Measurements from ENCODE around the gene TLR1. TPM values are rescaled to one million over a fixed set of nuclear protein-coding genes. Genes with fewer than 3 reads are reported as not detected.

Gene TLR1
- total and polyA plus RNA-seq, 2 donors (not counting 1 experiment from before 2014, with no cell fraction given), result 23.4 to 50.8 TPM

- Histone ChIP-seq H4K20me1 (ENCODE audit: control insufficient read depth, insufficient read depth, low read length, poor library complexity, severe bottlenecking) (no peaks in the 10 kb centered on the region), H3K36me3 (replicated peaks in 1 of 2; ENCODE audit: control extremely low read depth in 1 of 2, control insufficient read depth in 1 of 2, extremely low read depth in 1 of 2, insufficient read depth in 2 of 2, low read length in 1 of 2) (no peaks in the 10 kb centered on the region), H3K4me1 (ENCODE audit: control insufficient read depth in 2 of 2, insufficient read depth in 2 of 2, low read length in 2 of 2) (peaks cover 59 to 70% of the 10 kb centered on the region in 2 donors), H3K27ac (ENCODE audit: low read length in 2 of 2) (peak overlapping the region; percentile 6 to 11), H3K27me3 (replicated peaks in 1 of 4; ENCODE audit: control extremely low read depth in 1 of 4, control insufficient read depth in 3 of 4, insufficient read depth in 4 of 4, low read length in 3 of 4) (no peaks in the 10 kb centered on the region), H3K9ac (ENCODE audit: low read length) (no peak overlapping the region), H2AFZ (ENCODE audit: insufficient read depth, low read depth, low read length, poor library complexity, severe bottlenecking) (peak overlapping the region; percentile 51), H3K4me2 (replicated peaks; ENCODE audit: low read depth, low read length, poor library complexity, severe bottlenecking) (peak overlapping the region; percentile 73), H3K79me2 (ENCODE audit: control insufficient read depth, insufficient read depth, low read length) (peaks cover 29% of the 10 kb centered on the region), H3K4me3 (ENCODE audit: control extremely low read depth in 1 of 5, extremely low read depth in 1 of 5, insufficient read depth in 1 of 5, low read depth in 2 of 5, low read length in 4 of 5) (no peak overlapping the region), H3K9me3 (ENCODE audit: control extremely low read depth in 1 of 3, control insufficient read depth in 2 of 3, insufficient read depth in 1 of 3, low read length in 2 of 3) (peaks cover 0 to 5% (median 0%) of the 10 kb centered on the region in 3 donors)
- intact Hi-C loops (cut with micrococcal nuclease), result loop anchor here (1.0 kb wide), 3 partner anchors 102 to 376 kb away; no protein-coding TSS in a partner anchor
- Mint-ChIP-seq H3K27ac (peak overlapping the region; percentile 83), H3K4me3 (peak overlapping the region; percentile 26), H3K9me3 (ENCODE audit: insufficient read depth) (no peaks in the 10 kb centered on the region), H3K27me3 (no peaks in the 10 kb centered on the region), H3K4me1 (peaks cover 57% of the 10 kb centered on the region)
- DNase-seq (peak; percentile 84), ATAC-seq (ENCODE audit: low read depth) (no peak)
- 22% methylated on average over 5 of the region's 8 CpGs for WGBS (ENCODE audit: insufficient coverage)
- ChIA-PET CTCF (interaction anchor here (0.5 to 19.2 kb wide), 61 partner anchors 10 to 1554 kb away, joined by 3 to 620 read pairs (median 6); partner anchors contain the start of genes FAM114A1, TLR1, TLR10 and TLR6), POLR2A (interaction anchor here (0.6 to 5.6 kb wide), 4 partner anchors 24 to 587 kb away, joined by 3 to 110 read pairs (median 16); partner anchors contain the start of genes TLR1, TLR10 and TLR6)
- TF ChIP-seq CTCF (IDR thresholded peaks at IDR 0.05) (peak; percentile 78), EZH2 (IDR thresholded peaks at IDR 0.05; ENCODE audit: borderline replicate concordance, insufficient read depth, low read depth, low read length, poor library complexity, severe bottlenecking) (no peak)
Measured at GRCh38 chr4:38759113-38759789, 45.3 kb downstream of the TLR1 start.

Data from B cell (primary cell).